Lower leg skin (tissue), 4 donors: ENCODE results near the gene GSG1L. TPM values are rescaled to one million over a fixed set of nuclear protein-coding genes. Genes with fewer than 3 reads are reported as not detected.

Experiments
- DNase-seq, 2 donors: peaks; one replicate each; pipeline ENCODE4 v3.0.0-alpha.2; 2019; ENCODE audit warnings: low spot score in 2 of 2
- H3K4me3 ChIP-seq: fragments of 200-600 bp; sonication (generic); 2 replicates; pipeline ENCODE4 v1.5.1; 2017; ENCODE audit warnings: mild to moderate bottlenecking, low read depth; ENCODE audit not compliant: poor library complexity, severe bottlenecking
- POLR2A ChIP-seq, 2 donors: fragments of 450-650 bp; IDR thresholded peaks; one replicate each; pipeline ENCODE4 v1.6.1; 2016 to 2017; ENCODE audit warnings: antibody characterized with exemption in 2 of 2, mild to moderate bottlenecking in 1 of 2, moderate library complexity in 1 of 2
- WGBS, 2 donors: methylation state at CpG; one replicate each; pipeline ENCODE4 v1.1.5; 2018; 5-methylcytosine and 5-hydroxymethylcytosine counted together
- intact Hi-C: fragments of 100-400 bp; cut with DNase I; formaldehyde crosslinking; loops from one replicate; pipeline ENCODE4 v1.15.0; 2023; ENCODE audit warnings: low total_unique reads
- total RNA-seq, 4 donors: library from RNA; depleted of rRNA; stranded (reverse); fragments of >200 nt; gene quantifications; one replicate each; pipeline ENCODE4 v1.1.0, GENCODE V29; 2016
- TF ChIP-seq, protein P1 (sequence below), 3 donors: fragments of 450-650 bp; IDR thresholded peaks; one replicate each; pipeline ENCODE4 v1.5.1; 2016; ENCODE audit warnings: antibody characterized with exemption in 3 of 3, mild to moderate bottlenecking in 3 of 3, moderate library complexity in 2 of 3

The GSG1L gene
- total RNA-seq, 4 donors from 2014 or later: 0.49 to 1.1 (median 0.59) TPM; not detected in 1

DNA sequence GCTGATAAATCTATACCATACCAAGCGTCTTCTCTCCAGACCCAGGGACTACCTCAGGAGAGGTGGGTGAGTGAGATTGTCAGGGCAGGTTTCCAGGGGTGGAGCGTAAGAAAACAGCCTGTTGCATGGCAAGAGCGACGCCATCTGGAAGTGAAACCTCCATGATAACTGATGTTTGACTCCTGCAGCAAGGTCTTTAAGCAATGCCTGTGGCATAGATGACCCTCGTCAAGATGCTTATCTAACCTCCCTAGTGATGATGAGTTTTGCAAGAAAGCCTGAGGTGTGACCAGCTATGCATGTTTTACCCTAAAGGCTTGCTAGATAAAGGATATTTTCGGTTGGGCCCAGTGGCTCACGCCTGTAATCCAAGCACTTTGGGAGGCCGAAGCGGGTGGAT lies 71.6 kb downstream of the GSG1L start:
- intact Hi-C loops: no loop called here
- TF ChIP-seq, protein P1, sequence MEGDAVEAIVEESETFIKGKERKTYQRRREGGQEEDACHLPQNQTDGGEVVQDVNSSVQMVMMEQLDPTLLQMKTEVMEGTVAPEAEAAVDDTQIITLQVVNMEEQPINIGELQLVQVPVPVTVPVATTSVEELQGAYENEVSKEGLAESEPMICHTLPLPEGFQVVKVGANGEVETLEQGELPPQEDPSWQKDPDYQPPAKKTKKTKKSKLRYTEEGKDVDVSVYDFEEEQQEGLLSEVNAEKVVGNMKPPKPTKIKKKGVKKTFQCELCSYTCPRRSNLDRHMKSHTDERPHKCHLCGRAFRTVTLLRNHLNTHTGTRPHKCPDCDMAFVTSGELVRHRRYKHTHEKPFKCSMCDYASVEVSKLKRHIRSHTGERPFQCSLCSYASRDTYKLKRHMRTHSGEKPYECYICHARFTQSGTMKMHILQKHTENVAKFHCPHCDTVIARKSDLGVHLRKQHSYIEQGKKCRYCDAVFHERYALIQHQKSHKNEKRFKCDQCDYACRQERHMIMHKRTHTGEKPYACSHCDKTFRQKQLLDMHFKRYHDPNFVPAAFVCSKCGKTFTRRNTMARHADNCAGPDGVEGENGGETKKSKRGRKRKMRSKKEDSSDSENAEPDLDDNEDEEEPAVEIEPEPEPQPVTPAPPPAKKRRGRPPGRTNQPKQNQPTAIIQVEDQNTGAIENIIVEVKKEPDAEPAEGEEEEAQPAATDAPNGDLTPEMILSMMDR (IDR thresholded peaks at IDR 0.05): no peak
- no peak for TF ChIP-seq POLR2A (IDR thresholded peaks at IDR 0.05)
- WGBS, 2 donors: 75 to 79% methylated on average over 9 of the region's 9 CpGs
- H3K4me3 ChIP-seq: no peak overlapping the region
- DNase-seq: no peak

DNA sequence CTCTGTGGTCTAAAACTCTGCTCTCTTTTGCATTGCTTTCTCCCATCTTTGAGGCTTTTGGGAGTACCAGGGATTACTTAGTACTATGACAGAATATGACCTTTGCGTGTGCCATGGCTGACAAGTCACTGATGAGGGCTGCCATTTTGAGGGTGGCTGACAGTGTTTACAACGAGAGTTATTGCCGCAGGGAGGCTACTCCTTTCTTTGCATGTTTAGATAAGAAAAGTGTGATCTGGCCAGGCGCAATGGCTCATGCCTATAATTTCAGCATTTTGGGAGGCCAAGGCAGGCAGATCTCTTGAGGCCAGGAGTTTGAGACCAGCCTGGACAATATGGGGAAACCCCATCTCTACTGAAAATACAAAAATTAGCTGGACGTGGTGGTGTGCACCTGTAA lies 77.5 kb downstream of the GSG1L start:
- DNase-seq: peak in 1 of 2 donors; percentile 52
- H3K4me3 ChIP-seq: no peak overlapping the region
- TF ChIP-seq, protein P1 (IDR thresholded peaks at IDR 0.05): no peak
- WGBS, 2 donors: 90 to 92% methylated on average over 5 of the region's 5 CpGs
- intact Hi-C loops: no loop called here

GRCh38 chr16:27984121-27984520 lies 79.4 kb downstream of the GSG1L start:
- intact Hi-C loops: no loop called here
- DNase-seq: peak in 1 of 2 donors; percentile 61
- no peak for TF ChIP-seq POLR2A (IDR thresholded peaks at IDR 0.05)
- TF ChIP-seq, protein P1 (IDR thresholded peaks at IDR 0.05): no peak
- WGBS, 2 donors: 86 to 91% methylated on average over 7 of the region's 7 CpGs
- H3K4me3 ChIP-seq: no peak overlapping the region

DNA sequence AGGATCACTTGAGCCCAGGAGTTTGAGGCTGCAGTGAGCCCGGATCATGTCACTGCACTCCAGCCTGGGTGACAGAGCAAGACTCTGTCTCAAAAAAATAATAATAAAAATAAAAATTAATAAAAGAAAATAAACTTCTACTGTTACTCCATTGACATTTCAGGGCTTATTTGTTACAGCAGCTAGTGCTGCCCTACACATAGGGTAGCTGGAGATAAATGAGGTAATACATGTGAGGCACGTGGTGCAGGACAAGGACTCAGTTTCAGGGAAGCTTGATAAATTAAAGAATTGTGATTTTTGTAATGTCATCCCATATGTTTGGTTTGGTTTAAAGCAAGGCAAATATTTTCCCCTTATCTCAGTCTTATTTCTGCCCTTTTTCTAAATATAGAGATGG lies 80.3 kb downstream of the GSG1L start:
- no peak overlapping the region for H3K4me3 ChIP-seq
- intact Hi-C loops: no loop called here
- 67 to 87% methylated on average over 2 of the region's 2 CpGs for WGBS, 2 donors
- TF ChIP-seq, protein P1 (IDR thresholded peaks at IDR 0.05): no peak
- DNase-seq: no peak

DNA sequence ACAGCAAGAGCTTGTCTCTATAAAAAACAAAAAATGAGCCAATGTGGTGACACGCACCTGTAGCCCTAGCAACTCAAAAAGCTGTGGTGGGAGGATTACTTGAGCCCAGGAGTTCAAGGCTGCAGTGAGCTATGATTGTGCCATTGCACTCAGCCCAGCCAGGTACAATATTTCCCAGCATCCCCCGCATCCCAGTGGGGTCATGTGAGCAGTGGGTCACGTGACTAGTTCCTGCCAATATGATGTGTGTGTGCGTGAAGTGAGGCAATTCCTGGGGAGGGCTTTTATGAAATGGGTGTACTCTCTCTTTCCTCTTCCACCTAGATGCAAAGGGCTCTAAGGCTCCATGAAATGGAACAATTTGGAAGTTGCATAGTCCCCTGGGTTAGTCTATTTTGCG lies 81.3 kb downstream of the GSG1L start:
- WGBS, 2 donors: 78 to 91% methylated on average over 5 of the region's 5 CpGs
- DNase-seq: peak in 1 of 2 donors; percentile 46
- TF ChIP-seq, protein P1 (IDR thresholded peaks at IDR 0.05): no peak
- TF ChIP-seq POLR2A (IDR thresholded peaks at IDR 0.05): no peak

DNA sequence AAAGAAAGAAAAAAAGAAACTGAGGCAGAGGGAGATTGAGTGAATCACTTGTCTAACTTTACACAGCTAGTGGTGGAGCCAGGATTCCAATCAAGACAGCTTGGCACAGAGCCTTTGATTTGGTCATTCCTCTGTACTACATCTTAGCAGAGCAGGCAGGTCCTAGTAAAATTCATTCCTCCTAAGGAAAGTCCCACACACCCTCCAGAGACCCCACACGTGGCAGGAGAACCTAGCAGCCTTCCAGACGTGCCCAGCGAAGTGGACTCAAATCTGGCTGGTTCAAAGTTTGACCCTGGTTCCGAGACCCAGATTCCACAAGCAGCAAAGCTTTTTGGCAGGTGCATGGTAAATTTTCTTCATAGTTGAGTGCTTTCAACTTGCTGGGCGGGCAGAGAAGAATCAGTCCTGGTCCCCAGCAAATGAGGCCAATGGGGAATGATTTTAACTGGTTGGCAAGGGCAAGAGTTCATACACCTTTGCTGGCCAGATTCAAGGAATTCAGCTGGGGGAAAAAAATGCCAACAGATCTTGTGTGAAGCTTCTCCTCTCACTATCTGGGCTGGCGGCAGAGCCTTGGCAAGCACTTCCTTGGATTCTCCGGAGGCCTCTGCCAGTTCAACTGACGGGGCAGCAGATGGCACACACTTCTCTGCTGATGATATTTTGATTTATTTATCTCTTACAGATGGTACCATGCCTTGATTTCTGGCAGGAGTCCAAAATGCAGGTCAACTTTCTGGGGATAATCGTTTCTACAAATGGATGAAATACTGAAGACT lies 82.4 kb downstream of the GSG1L start:
- H3K4me3 ChIP-seq: no peak overlapping the region
- DNase-seq: peak in 1 of 2 donors; percentile 67
- 30 to 40% methylated on average over 9 of the region's 9 CpGs for WGBS, 2 donors
- TF ChIP-seq POLR2A (IDR thresholded peaks at IDR 0.05): no peak
- TF ChIP-seq, protein P1 (IDR thresholded peaks at IDR 0.05): no peak
- intact Hi-C loops: no loop called here

More for the DNA sequence above, 81.3 kb downstream of the GSG1L start:
- intact Hi-C loops: no loop called here
- no peak overlapping the region for H3K4me3 ChIP-seq
